ENCODE measurements around the gene ALS2CL.

ALS2CL gene

GRCh38 chr3:46675843-46676567 lies 17.5 kb downstream of the ALS2CL start:
- no peak for ATAC-seq

DNA sequence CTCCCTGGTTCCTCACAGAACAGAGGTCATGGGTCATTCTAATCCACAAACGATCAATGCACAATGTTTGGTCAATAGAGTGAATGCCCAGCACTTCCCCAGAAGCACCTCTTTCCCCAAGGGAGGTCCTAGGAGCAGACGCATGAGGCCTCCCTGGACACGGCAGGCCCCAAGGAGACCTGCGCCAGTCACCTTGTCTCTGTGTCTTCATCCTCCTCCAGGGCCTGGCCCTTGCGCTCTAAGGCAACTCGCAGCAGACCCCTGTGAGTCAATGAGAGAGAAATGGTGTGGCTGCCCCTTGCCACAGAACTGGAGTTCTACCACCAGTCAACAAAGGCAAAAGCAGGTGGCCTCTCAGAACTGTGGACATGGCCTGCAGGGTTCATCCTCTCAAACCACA lies 18.1 kb downstream of the ALS2CL start:
- no peak for ATAC-seq

DNA sequence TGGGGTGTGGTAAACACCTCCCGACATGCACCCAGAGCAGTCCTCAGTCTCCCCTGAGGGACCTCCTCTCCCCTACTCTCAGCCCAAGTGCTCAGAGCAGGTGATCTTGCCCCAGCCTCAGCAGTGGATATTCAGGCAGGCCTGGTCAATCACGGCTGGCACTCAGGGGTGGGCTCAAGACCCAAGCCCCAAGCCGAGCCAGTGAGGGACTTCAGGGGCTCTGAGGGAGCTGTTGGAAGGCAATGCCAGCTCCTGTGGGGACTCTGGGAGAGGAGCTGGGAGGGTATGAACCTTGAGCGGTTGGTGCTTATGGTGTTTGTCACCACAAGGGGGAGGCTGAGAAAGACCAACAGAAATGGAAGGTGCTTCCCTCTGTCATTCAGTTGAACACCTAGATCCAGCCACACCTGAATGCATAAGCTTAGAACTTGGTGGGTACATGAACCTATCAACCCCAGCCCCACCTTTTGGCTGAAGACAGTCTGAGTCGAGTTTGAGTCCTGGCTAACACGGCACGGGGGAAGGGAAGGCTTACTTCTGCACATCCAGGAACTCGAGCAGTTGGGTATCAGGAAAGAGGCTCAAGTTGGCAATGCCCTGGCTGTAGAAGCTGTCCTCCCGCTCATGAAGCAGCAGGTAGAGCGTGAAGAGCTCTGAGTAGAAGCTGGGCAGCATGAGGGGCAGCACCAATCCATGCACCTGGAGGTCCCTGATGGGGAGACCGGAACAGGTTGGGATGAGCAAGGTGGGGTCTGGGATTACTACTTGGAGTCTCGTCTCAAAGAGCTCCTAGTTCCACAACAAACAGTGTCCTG lies 19.2 kb downstream of the ALS2CL start:
- ATAC-seq: no peak

DNA sequence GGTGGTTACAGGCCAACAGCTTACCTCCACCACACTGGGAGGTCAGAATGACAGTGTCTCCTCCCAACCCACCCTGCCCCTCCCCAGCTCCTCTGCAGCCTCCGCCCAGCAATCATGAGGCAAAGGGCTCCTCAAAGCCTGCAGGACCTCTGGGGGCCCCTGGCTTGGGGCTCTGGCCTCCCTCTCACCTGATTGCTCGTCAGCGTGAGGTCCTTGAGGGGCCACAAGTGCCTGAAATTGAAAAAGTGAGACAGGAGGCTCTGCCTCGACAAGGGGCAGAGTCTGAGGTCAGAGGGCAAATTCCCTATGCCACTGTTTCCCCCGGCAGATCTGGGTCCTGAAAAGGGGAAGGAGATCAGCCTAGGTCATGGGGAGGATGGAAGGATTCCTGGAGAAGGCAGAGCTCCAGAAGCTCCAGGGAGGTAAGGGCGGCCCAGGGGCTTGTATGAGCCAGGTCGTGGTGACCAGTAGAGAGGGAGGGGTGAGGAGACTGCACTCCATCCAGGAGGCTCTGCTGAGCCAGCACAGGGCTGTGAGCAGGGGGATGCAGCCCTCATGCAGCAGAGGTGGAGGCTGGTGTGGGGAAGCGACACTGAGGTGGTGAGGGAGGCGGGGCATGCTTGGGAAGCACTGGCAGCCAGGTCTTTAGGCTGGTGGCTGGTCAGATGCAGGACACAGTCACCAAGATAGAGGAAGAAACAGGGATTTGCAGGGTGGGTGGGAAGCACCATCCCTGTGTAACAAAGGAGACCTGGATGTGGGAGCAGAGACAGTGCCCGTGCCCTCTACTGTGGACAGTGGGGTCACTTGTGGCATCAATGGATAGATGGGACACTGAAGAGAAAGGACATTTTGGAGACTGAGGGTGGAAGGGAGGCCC lies 20.1 kb downstream of the ALS2CL start:
- no peak for ATAC-seq

- no peak for ATAC-seq
These were observed 21.2 kb downstream of the ALS2CL start for GRCh38 chr3:46672349-46672695.

- no peak for ATAC-seq
These were observed 21.7 kb downstream of the ALS2CL start for GRCh38 chr3:46671541-46672348.

GRCh38 chr3:46670891-46671427 lies 22.5 kb downstream of the ALS2CL start:
- no peak for ATAC-seq

GRCh38 chr3:46670000-46670890 lies 23.2 kb downstream of the ALS2CL start:
- ATAC-seq: no peak

- no peak for ATAC-seq
These were observed 24.1 kb downstream of the ALS2CL start for GRCh38 chr3:46669191-46669999.

- no peak for ATAC-seq
These were observed 24.9 kb downstream of the ALS2CL start for GRCh38 chr3:46668591-46668990.

GRCh38 chr3:46668116-46668515 lies 25.4 kb downstream of the ALS2CL start:
- ATAC-seq: no peak

GRCh38 chr3:46667657-46668056 lies 25.8 kb downstream of the ALS2CL start:
- no peak for ATAC-seq

- no peak for ATAC-seq
These were observed 26.3 kb downstream of the ALS2CL start for GRCh38 chr3:46667061-46667621.

DNA sequence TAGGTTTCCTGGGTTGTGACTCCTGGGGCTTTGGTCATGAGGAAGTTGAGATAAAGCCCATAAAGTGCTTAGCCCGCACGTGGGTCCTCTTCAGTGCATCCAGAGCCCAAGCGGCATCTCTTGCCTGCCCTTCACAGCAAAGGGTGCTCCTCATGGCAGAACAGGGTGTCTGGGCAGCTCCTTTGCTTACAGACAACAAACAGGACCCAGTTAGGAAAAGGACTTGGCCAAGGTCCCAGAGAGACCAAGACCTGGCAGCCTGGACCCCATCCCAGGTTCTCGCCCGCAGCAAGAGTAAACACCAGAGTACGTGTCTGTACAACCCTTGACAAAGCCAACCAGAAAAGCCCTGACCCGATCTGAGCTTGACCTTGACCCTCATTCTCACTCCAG lies 27.0 kb downstream of the ALS2CL start:
- ATAC-seq: no peak

DNA sequence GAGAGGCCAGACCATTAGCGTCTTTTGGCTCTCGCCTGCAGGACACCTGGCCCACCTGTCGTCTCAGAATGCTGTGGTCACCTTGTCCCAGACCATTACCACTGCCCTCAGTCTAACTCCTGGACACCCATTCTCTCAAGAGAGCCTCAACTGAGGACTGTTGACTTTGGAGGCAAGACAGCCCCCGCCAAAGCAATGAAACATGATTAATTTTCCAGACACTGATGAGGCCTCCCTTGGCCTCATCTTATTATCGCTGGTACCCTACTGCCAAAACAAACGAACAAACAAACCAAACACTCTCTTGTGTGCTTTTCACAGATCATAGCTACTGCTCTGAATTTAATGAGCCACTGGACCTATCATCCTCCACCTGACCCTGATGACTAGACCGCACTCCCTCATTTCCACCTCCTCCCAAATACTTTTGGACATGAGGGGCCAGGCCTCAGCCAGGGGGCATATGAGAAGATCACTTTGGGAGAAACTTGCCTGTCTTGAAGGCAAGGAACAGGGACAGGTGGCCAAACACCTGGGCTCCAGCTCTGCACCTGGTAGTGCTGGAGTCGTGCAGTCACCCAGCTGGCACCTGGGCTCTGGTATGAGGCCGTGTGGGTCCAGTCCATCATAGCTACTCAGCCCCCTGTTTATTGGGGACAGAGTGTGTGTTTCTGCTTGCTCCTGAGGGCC lies 27.6 kb downstream of the ALS2CL start:
- ATAC-seq: no peak

DNA sequence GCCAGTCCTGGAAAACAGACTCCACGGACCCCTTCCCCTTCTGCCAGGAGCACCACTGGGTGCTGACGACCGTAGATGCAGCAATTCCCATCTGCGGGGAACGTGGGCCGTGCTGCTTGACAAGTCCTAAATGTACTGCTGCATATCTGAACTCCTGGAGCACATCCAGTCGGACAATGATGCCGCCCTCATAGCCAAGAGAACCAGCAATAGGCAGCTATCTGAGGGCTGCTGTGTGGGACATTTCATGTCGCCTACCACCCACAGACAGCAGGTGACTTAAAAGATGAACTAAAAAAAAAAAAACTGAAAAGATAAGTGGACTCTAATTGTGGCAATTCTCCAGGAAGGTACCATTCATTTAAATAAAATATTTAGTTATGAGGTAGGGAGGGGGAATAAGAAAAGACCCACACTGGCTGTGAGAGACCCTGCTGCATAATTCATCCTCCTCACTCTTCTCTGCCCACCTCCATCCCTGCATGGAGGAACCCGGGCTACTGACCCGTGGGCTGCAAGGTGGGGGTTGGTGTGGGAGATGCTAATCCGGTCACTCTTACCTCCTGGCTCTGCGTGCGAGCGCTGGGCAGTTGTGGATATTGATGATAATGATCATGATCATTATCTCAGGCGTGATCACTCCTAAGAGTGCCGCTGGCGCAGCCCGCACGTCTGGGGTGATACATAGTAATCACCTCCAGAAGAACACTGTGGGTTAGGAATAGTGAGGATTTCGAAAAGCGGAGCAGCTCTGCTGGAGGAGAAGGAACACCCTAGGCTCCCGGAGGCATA lies 28.3 kb downstream of the ALS2CL start:
- ATAC-seq: no peak

GRCh38 chr3:46664188-46664970 lies 29.1 kb downstream of the ALS2CL start:
- no peak for ATAC-seq
